NAMALWA (cell line): ENCODE results near the gene SEL1L.
"Not testable (repeated sequence)": the region's sequence is repeated elsewhere in the genome, so short reads cannot be mapped to it uniquely, and the experiment has no call there.

Experiments used
- DNase-seq: peaks from one replicate; pipeline ENCODE4 v3.0.0-alpha.2; 2015; ENCODE audit warnings: low spot score

SEL1L gene

DNA sequence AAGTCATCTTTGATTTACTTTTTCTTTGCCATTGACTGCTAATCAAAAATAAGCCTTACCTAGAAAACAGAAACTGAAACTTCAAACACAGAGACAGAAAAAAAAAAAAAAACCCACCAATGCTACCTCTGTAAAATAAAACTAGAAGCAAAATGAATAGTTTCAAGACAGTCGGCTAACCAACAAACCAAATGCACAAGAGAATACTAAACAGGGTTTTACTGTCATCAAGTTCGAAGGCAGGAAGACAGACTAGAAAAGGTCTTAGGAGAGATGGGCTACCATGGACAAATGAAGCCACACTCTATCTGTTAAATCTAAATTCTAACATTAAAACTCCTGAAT, 59.5 kb downstream of the SEL1L start:
- DNase-seq, result peak; percentile 33

DNA sequence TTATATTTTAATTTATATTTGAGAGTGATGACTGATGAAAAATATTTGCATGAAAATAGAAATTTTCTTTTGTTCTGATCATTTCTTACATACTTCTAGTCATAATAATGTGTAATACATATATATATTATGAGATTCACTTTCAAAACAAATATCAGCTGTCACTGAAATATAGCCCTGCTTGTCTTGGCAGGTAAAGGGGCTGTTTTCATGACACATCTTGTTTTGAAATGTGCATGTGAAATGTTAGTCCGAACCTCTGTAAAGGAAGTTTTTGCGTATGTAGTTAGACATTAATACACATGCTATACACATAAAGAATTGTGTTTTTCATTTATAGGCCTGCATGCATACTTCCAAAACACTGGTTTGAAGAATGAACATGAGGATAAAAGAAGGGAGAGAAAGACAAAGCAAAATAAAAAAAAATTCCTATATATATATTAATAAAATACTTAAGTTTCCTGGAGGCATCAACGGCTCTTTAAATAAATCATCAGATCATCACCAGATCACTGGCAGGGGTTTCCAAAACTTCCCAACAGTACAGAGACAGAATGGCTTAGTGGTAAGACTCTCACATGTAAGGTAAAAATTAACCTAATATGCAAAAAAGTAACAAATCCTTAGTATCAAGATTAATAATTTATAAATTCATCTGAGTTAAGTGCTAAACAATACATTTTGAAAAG, 60.1 kb downstream of the SEL1L start:
- DNase-seq, result no peak

DNA sequence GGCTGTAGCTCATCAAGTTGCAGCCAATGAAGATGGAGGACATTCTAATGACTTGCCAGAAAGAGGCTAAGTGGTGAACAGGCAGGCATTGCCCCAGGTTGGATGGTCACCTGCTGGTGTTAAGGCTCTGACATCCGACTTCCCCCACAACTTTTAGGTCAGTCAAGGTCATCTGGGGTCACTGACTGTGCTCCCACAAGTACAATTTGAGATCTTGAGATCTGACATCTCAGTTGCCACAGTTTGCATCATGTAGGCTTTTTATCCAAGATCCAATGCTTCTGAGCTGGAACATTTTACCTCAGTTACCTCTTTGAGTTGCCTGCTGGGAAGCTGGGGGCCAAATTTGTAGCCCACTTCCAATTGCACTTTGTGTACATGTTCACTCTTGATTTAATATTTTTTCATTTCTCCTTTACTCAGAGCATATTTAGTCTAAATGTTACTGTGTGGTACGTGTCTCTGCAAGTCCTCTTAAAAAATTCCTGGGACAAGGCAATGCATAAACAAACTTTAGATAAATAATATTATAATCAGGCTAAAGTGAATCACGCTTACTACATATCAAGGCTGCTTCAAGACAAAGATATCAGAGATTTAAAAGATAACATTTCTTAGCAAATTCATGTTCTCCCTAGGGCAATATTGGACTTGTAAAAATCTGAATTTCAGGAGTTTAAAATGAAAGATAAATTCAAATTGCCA, 61.4 kb downstream of the SEL1L start:
- DNase-seq, result no peak

DNA sequence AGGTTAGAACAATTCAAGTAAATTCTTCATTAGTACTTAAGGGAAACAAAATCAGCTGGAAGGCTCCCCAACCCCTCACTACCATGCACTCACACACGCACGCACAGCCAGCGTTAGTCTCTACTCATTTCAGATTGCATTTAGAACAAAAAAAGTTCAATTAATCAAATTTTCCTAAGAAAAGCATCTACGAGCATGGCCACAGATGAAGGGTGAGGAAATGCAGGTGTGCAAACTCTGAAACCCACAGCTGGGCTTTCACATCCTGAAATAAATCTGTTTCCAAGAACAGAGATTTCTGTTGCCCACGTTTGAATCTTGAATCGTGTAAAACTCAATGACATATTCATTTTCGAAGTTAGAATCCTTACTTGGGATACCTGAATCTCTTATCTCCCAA, 62.6 kb downstream of the SEL1L start:
- DNase-seq, result peak; percentile 55

DNA sequence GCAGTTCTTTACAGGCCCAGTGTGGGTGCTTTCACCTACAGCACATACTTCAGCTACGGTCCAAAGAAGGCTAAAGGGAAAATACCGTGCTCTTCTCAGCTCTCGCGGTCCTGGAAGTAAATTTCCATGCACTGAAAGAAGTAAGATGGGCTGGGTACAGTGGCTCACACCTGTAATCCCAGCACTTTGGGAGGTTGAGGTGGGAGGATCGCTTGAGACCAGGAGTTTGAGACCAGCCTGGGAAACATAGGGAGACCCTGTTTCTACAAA, 63.2 kb downstream of the SEL1L start:
- DNase-seq, result not testable (repeated sequence)

DNA sequence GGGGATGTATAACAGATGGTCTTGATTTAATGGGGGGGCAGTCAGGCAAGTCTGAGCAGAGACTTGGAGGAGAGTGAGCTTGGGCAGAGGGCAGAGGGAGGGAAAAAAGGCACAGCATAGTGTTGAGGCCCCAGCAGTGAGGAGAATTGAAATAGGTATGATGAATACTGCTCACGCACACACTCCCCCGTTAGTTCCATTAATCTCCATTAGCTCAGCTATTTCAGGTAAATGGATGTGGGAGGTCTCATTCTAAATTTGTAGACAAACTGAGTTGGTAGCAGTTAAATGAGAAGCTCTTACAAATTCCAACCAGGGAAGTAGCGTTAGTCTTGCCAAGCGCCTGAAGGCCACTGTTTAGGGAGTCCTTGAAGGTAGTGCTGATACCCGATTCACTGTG, 66.8 kb downstream of the SEL1L start:
- DNase-seq, result no peak

DNA sequence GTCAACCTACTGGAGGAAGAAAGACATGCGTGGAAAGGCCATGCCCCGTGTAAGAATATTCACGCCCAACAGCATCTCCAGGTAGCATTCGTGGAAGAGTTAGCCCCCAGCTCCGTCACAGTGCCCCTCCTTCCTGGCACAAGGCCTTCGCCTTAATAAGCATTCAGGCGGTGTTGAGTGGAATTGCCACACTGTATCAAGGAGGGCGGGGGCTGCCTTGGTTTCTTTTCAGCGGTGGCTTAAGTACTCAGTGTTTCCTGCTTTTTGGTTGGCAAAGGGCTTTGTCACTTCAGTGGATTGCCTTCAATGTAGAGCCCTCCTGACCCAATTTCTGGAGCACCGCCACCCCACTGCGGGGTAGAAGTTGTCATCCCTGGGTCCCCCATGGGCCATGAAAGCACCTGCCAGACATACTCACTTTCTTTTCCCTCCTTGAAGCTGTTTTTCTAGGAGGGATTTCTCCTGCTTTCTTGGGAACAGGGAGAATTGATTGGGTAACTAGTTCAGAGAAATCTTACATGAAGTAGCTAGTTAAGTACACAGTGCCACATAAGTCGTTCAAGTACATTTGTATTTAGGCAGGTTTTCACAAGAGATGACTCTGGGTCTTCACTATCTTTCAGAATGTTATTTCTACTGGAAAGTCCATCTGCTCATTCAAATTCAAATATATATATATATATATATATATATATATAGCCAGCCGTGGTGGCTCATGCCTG, 68.0 kb downstream of the SEL1L start:
- no peak for DNase-seq

DNA sequence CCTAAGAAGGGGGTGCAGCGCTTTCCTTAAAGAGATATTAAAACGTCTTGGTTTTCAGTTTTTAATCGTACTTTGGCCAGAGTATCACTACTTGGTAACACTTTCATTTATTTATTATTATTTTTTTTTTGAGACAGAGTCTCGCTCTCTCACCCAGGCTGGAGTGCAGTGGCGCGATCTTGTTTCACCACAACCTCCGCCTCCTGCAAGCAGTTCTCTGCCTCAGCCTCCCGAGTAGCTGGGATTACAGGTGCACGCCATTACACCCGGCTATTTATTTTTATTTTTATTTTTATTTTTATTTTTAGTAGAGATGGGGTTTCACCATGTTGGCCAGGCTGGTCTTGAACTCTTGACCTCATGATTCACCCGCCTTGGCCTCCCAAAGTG, 68.7 kb downstream of the SEL1L start:
- not testable (repeated sequence) for DNase-seq

DNA sequence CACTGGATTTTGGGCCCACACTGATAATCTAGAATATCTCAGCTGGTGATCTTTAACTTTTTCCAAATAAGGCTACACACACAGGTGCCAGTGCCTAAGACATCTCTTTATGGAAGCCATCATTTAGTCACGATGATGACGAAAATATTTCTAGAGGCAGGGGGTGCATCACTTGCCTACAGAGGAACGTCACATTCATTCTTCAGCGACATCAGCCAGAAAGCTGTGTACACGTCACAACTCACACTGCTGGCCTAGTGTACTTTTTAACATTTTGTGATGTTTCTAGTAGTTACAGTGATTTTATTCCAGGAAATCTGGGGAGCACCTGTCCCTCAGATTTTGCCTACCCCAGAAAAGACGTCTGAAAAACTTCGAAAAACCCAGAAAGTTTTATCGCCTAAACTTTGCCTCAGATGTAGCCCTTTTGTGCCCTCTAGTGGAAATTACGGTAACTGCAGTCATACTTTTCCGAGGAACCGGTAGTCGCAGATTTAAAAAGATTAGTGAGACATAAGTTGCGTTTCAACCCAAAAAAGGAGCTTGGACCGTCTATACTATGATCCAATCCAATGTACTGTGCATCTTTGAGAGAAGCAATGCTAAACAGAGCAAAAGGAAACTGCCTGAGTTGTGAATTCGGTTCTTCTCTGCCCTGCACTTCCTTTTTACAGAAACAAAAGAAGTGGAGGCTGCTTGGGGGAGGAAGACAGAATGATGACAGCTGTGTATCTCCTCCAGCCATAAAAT, 69.2 kb downstream of the SEL1L start:
- peak; percentile 88 for DNase-seq

DNA sequence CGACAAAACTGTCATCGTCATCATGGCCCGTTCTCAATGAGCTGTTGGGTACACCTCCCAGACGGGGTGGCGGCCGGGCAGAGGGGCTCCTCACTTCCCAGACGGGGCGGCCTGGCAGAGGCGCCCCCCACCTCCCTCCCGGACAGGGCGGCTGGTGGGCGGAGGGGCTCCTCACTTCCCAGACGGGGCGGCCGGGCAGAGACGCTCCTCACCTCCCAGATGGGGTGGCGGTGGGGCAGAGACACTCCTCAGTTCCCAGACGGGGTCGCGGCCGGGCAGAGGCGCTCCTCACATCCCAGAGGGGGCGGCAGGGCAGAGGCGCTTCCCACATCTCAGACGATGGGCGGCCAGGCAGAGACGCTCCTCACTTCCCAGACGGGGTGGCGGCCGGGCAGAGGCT, 71.3 kb downstream of the SEL1L start:
- DNase-seq, result not testable (repeated sequence)

DNA sequence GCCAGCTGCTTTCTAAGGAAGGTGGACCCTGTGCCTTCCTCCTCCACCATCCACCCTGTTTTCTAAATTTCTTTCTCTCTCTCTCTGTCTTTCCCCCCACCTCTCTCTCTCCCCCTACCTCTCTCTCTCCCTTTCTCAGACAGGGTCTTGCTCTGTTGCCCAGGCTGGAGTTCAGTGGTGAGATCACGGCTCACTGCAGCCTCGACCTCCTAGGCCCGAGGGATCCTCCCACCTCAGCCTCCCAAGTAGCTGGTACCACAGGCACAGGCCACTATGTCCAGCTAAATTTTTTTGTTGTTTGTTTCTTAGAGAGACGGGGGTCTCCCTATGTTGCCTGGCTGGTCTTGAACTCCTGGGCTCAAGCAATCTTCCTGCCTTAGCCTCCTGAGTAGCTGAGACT, 73.7 kb downstream of the SEL1L start:
- DNase-seq, result no peak

DNA sequence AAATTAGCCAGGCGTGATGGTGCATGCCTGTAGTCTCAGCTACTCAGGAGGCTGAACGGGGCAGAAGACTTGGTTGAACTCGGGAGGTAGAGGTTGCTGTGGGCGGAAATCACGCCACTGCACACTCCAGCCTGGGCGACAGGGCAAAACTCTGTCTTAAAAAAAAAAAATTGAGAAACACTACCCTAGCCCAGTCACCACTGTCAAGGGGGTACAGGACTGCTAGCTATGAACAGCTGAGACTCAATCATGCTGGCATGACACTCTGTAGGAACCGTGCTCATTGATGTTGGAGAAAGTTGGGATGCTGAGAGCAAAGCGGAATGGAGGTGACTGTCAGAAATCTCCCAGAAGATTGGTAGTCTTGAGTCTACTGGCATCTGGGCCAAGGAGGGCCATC, 75.3 kb downstream of the SEL1L start:
- DNase-seq, result no peak

DNA sequence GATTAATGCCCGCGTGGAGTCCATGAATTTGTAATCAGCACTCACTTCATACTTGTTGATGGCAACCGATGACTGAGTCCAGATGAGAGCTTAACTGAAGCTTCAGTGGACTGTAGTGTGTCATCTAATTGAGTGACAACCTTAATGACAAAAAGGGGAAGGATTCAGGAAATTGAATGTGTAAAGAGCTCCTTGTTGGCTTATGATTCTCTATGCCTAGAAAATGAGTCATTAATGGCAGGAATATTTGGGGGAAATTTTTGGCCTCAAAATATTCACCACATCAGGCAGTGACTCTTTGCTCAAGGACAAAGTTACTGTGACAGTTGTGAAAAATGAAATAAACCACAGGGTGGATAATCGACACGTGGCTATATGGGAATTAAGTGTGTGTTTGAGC, 78.3 kb downstream of the SEL1L start:
- no peak for DNase-seq

DNA sequence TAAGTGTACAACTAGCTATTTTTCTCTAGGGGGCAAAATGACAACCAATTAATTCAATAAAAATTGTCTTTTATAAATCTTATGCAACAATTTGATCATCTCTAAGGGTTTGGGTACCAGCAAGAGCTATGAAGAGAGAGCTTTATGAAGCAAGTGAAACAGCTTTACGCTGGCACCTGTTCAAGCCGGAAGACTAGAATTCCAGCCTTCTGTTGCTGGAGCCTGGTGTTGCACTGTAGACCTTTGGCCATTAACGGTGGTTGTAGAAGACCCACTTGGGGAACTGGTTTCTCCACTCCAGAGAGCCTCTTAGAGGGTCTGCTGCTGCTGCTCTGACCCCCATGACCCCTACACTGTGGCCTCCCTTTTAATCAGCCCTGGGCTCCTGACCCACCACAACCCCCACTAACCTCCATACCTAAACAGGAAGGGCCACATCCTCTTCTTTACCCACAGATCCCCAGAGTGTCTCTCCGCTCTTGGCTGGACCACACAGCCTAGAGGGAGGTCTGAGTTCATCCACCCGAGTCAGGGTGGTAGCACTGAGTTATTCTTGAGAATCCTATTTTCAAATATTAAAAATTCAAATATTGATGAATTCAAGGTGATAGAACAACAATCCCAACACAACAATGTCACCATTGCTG, 79.0 kb downstream of the SEL1L start:
- no peak for DNase-seq

DNA sequence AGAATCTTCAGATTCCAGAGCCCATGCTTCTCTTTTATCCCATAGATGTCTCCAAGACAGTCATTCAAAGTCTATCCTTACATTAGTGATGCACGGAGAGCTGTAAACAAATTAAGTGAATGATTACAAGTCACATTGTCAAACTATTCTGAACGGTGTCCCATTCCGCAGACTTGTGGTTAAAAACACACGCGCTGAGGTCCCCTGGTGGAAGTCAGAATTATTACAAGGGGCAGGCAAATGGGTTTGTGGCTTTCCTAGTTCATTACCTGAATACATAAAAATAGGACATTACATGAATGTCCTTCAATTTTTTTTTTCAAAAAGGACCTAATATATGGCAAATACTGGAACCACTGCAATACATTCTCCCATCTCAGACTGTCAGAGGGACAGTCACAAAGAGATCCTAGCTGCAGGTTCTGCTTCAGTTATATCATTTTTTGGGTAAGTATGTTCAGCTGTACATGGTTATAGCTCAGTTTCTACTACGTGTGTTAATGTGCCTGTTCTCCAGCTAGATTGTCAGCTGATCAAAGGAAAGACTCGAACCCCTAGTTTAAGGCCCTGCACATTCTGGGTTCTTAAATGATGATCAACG, 80.4 kb downstream of the SEL1L start:
- DNase-seq, result peak; percentile 80

DNA sequence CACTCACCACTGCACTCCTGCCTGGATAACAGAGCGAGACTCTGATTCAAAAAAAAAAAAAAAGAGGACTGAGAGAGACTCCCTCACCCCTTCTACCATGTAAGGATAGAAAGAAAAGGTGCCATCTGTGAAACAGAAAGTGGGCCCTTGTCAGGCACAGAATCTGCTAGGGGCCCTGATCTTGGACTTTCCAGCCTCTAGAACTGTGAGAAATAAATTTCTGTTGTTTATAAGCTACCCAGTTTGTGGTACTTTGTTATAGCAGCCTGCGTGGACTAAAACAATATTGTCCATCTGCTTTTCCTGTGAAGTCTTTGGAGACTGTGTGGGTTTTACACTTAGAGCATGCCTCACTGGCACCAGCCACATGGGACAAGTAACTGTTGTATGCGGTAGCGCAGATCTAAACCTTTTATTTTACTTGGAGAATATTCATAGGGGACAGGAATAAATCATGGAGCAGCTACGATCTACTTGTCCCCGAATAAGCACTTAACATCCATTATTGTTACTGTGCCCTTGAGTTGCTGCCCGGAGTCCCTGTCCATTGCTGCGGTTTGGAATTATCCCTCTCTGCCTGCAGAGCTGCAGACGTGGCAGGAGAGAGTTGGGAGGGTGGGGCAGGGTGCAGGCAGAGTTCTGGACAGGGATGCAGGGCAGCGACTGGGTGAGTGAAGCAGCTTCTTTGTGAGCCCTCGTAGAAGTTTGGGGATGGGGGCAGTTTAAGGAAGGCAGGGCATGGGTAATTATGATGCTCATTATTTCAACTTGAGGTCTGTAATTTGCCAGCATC, 81.1 kb downstream of the SEL1L start:
- no peak for DNase-seq

DNA sequence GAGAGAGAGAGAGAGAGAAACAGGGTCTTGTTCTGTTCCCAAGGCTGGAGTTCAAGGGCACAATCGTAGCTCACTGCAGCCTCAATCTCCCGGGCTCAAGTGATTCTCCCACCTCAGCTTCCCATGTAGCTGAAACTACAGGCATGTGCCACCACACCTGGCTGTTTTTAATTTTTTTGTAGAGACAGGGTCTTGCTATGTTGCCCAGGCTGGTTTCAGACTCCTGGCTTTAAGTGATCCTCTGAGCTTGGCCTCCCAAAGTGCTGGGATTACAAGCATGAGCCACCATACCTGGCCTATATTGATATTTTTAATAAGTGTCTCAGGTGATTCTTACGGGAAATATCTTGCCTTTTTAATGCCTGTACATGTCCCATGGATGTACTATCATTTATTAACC, 82.7 kb downstream of the SEL1L start:
- DNase-seq, result no peak

DNA sequence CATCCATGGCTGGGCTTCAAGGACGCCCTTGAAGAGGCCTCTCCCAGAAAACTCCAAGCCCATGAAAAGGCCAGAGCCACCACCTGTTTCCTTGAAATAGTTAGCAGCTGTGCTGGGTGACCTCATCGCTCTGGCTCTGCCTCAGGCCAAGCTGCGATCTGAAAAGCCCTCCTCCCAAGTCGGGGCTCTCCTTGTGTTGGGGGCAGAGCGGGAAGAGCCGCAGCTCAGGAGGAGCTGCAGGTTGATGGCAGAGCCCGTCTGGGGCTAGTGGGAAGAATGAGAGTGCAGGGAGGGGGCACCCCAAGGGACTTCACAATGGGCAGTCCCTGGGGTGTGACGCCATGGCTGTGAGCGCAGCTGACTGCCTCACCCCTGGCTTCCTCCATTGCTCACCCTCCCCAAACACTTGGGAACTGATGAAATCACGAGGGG, 83.5 kb downstream of the SEL1L start:
- no peak for DNase-seq

DNA sequence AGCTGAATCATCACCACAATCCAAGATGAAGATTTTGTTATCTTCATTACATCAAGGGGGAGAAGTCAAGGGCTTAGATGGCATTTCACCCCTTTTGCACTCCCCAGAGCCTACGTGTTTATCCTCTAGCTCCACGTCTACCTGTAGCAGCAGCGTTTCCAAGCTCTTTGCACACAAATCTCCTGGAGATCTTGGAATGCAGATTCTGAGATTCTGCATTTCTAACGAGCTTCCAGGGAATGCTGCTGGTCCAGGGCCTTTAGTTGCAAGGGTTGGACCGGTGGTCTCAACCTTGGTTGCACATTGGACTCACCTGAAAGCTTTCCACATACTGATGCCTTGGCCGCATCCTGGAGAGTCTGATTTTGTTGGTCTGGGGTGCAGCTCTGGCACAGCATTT, 84.1 kb downstream of the SEL1L start:
- DNase-seq, result no peak

DNA sequence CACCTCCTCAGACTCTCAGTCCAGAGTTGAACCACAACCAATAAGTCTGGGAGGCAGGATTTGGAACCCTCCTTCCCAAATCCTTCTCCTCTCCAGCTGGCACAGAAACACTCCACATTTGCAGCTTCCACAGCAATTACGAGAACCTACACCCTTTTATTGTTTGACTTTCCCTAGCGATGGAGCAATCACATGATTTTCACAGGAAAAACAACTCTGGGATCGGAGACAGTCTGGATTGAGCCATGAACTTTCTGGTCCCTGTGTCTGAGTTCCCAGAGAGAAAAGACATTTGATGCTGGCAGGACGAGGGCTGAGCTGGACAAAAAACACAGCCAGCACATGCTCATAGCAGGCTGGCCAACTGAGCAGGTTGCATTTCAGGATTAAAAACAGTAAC, 84.5 kb downstream of the SEL1L start:
- DNase-seq, result no peak
